Measurements from ENCODE around the gene ZMAT2. TPM values are rescaled to one million over a fixed set of nuclear protein-coding genes. Genes with fewer than 3 reads are reported as not detected.
"Not testable (repeated sequence)": the region's sequence is repeated elsewhere in the genome, so short reads cannot be mapped to it uniquely, and the experiment has no call there.

The ZMAT2 gene
- polyA plus RNA-seq, 3 donors from 2014 or later = 76.7 to 83.7 (median 78.3) TPM

DNA sequence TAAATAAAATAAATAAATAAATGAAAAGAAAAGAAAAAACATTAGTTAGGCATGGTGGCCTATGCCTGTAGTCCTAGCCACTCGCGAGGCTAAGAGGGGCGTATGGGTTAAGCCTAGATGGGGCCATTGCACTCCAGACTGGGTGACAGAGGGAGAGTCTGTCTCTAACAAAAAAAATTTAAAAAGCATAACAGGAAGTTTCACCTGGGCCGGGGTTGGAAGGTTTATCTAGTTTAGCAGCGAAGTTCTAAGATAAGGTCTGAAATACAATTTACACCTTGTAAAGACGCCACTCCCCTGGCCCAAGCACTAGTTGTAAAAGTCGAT is 18.0 kb downstream of the ZMAT2 start:
- DNase-seq = no peak
- no peaks in the 10 kb centered on the region for H3K36me3 Mint-ChIP-seq
- H3K27ac Mint-ChIP-seq = no peak overlapping the region
- peaks cover under 1 to 2% of the 10 kb centered on the region in 2 donors for H3K4me1 Mint-ChIP-seq
- no peaks in the 10 kb centered on the region for H3K9me3 Mint-ChIP-seq
- H3K27me3 Mint-ChIP-seq (ENCODE audit: low read depth in 3 of 3) = peaks cover 0 to 13% (median 6%) of the 10 kb centered on the region in 3 donors
- peak overlapping the region in 1 of 5 donors; percentile 31 for H3K4me3 Mint-ChIP-seq

- H3K9me3 Mint-ChIP-seq, H3K27ac Mint-ChIP-seq, H3K4me3 Mint-ChIP-seq, H3K36me3 Mint-ChIP-seq, H3K4me1 Mint-ChIP-seq, DNase-seq: not testable (repeated sequence)
- H3K27me3 Mint-ChIP-seq (ENCODE audit: low read depth in 3 of 3) = peaks cover 2 to 14% (median 12%) of the 10 kb centered on the region in 3 donors
Observed at GRCh38 chr5:140720738-140721137, 20.5 kb downstream of the ZMAT2 start.

DNA sequence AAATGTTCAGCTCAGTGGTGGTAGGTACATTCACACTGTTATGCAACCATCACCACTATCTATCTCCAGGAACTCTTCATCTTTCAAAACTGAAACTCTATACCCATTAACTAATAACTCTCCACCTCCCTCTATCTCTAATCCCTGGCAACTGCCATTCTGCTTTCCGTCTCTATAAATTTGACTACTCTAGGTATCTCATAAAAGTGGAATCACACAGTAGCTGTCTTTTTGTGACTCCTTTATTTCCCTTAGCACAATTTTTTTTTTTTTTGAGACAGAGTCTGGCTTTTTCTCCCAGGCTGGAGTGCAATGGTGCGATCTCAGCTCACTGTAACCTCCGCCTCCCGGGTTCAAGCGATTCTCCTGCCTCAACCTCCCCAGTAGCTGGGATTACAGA is 21.1 kb downstream of the ZMAT2 start:
- H3K4me3 Mint-ChIP-seq, H3K9me3 Mint-ChIP-seq, H3K27ac Mint-ChIP-seq, H3K36me3 Mint-ChIP-seq, DNase-seq: not testable (repeated sequence)
- H3K4me1 Mint-ChIP-seq = peaks cover 6 to 10% of the 10 kb centered on the region in 2 donors
- peaks cover 3 to 17% (median 16%) of the 10 kb centered on the region in 3 donors for H3K27me3 Mint-ChIP-seq (ENCODE audit: low read depth in 3 of 3)

- peak; percentile 52 to 70 (median 59) for DNase-seq
- H3K27ac Mint-ChIP-seq = peak overlapping the region in 2 of 6 donors; percentile 34 to 79
- no peaks in the 10 kb centered on the region for H3K9me3 Mint-ChIP-seq
- H3K4me1 Mint-ChIP-seq = peaks cover 6 to 13% of the 10 kb centered on the region in 2 donors
- H3K36me3 Mint-ChIP-seq = no peaks in the 10 kb centered on the region
- peaks cover 6 to 13% (median 12%) of the 10 kb centered on the region in 3 donors for H3K27me3 Mint-ChIP-seq (ENCODE audit: low read depth in 3 of 3)
- peak overlapping the region; percentile 56 to 80 (median 72) for H3K4me3 Mint-ChIP-seq
Observed at GRCh38 chr5:140725799-140726471, 25.7 kb downstream of the ZMAT2 start.

DNA sequence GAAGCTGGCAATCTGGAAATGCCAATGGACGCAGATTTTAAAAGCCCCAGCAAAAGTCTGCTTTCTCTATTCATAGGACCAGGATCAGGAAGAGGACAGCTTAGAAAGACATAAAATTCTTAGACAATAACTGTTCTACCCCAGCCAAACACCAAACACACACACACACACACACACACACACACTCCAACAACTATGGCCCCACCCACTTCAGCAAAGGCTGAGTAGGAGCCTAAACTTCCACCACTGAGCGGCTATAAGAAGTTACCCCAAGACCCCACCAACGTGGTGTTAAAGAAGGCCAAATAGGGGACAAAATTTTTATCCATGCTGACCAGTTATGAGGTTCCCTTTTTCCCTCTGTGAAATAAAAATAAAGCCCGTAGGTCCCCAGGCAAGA is 32.9 kb downstream of the ZMAT2 start:
- Mint-ChIP-seq H3K36me3 (no peaks in the 10 kb centered on the region), H3K4me3 (no peak overlapping the region), H3K27ac (no peak overlapping the region), H3K27me3 (ENCODE audit: low read depth in 3 of 3) (peaks cover 5 to 17% (median 9%) of the 10 kb centered on the region in 3 donors), H3K9me3 (peaks cover 0 to 6% (median under 1%) of the 10 kb centered on the region in 6 donors), H3K4me1 (no peaks in the 10 kb centered on the region)
- no peak for DNase-seq

DNA sequence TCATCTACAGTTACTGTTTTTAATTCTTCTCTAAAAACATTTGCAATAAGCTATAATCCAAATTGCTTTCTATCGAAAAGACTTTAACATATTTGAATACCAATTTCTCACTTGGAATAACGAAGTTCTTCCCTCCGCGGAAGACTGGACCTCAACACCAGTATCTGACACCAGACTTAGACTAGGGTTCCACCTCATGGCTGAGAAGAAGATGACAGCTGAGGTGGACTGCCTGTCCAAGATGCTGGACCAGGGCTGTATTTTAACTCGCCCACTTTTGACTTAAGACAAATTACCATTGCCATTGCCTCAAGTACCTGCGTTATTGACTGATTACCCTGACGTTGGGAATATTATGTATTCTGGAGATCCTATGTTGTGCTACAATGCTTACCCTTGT is 34.1 kb downstream of the ZMAT2 start:
- Mint-ChIP-seq H3K4me3 (no peak overlapping the region), H3K9me3 (peaks cover 0 to 6% (median 1%) of the 10 kb centered on the region in 6 donors), H3K36me3 (no peaks in the 10 kb centered on the region), H3K27me3 (ENCODE audit: low read depth in 3 of 3) (peaks cover 5 to 20% (median 10%) of the 10 kb centered on the region in 3 donors), H3K4me1 (no peaks in the 10 kb centered on the region), H3K27ac (no peak overlapping the region)
- DNase-seq = no peak

- H3K27ac Mint-ChIP-seq = no peak overlapping the region
- H3K4me3 Mint-ChIP-seq = no peak overlapping the region
- no peaks in the 10 kb centered on the region for H3K36me3 Mint-ChIP-seq
- peaks cover 4 to 19% (median 8%) of the 10 kb centered on the region in 3 donors for H3K27me3 Mint-ChIP-seq (ENCODE audit: low read depth in 3 of 3)
- H3K9me3 Mint-ChIP-seq = peaks cover 0 to 6% (median 3%) of the 10 kb centered on the region in 6 donors
- no peak for DNase-seq
- H3K4me1 Mint-ChIP-seq = no peaks in the 10 kb centered on the region
Observed at GRCh38 chr5:140737486-140737885, 37.2 kb downstream of the ZMAT2 start.

- no peak for DNase-seq
- Mint-ChIP-seq H3K4me1 (no peaks in the 10 kb centered on the region), H3K27ac (no peak overlapping the region), H3K9me3 (peaks cover 0 to 6% (median 5%) of the 10 kb centered on the region in 6 donors), H3K27me3 (ENCODE audit: low read depth in 3 of 3) (peaks cover 3 to 7% (median 6%) of the 10 kb centered on the region in 3 donors), H3K4me3 (no peak overlapping the region), H3K36me3 (no peaks in the 10 kb centered on the region)
Observed at GRCh38 chr5:140741967-140742366, 41.7 kb downstream of the ZMAT2 start.

GRCh38 chr5:140753561-140753960 is 53.3 kb downstream of the ZMAT2 start:
- no peaks in the 10 kb centered on the region for H3K4me1 Mint-ChIP-seq
- peaks cover 35 to 83% (median 53%) of the 10 kb centered on the region in 6 donors for H3K9me3 Mint-ChIP-seq
- no peak overlapping the region for H3K4me3 Mint-ChIP-seq
- H3K36me3 Mint-ChIP-seq = peaks cover 0 to 3% (median 0%) of the 10 kb centered on the region in 3 donors
- DNase-seq = no peak
- H3K27me3 Mint-ChIP-seq (ENCODE audit: low read depth in 3 of 3) = peaks cover 2 to 9% (median 5%) of the 10 kb centered on the region in 3 donors
- no peak overlapping the region for H3K27ac Mint-ChIP-seq

Other genes starting within 250 kb of the ZMAT2 start
- 10 to 100 TPM; 12.1 to 38.3 (median 15.4) TPM for gene EIF4EBP3, start 152.8 kb upstream of the ZMAT2 start, polyA plus RNA-seq
- gene SRA1, start 143.0 kb upstream of the ZMAT2 start, polyA plus RNA-seq = 10 to 100 TPM; 44.5 to 77.4 (median 55.7) TPM
- 1 to 10 TPM in 2 of 3 donors, under 1 TPM in 1; 0.94 to 3.5 (median 3.0) TPM for gene APBB3, start 135.8 kb upstream of the ZMAT2 start, polyA plus RNA-seq
- gene SLC35A4, start 135.6 kb upstream of the ZMAT2 start, polyA plus RNA-seq = 100 to 1,000 TPM in 2 of 3 donors, 10 to 100 TPM in 1; 73.3 to 134 (median 131) TPM
- 1 to 10 TPM; 3.6 to 5.7 (median 5.3) TPM for gene CD14, start 67.3 kb upstream of the ZMAT2 start, polyA plus RNA-seq
- 10 to 100 TPM in 1 of 3 donors, 1 to 10 TPM in 2; 7.6 to 11.0 (median 8.3) TPM for gene TMCO6, start 61.0 kb upstream of the ZMAT2 start, polyA plus RNA-seq
- 100 to 1,000 TPM; 135 to 252 (median 163) TPM for gene NDUFA2, start 52.8 kb upstream of the ZMAT2 start, polyA plus RNA-seq
- 100 to 1,000 TPM; 117 to 178 (median 120) TPM for gene IK, start 52.6 kb upstream of the ZMAT2 start, polyA plus RNA-seq
- 10 to 100 TPM; 11.0 to 20.2 (median 13.6) TPM for gene WDR55, start 35.5 kb upstream of the ZMAT2 start, polyA plus RNA-seq
- gene DND1, start 26.9 kb upstream of the ZMAT2 start, polyA plus RNA-seq = not detected
- gene HARS1, start 9.1 kb upstream of the ZMAT2 start, polyA plus RNA-seq = 10 to 100 TPM; 52.0 to 90.7 (median 79.5) TPM
- gene HARS2, start 9.0 kb upstream of the ZMAT2 start, polyA plus RNA-seq = 10 to 100 TPM; 13.2 to 37.7 (median 27.0) TPM
- not detected for gene PCDHA1, start 85.7 kb downstream of the ZMAT2 start, polyA plus RNA-seq
- gene PCDHA2, start 94.4 kb downstream of the ZMAT2 start, polyA plus RNA-seq = not detected
- not detected for gene PCDHA3, start 100.6 kb downstream of the ZMAT2 start, polyA plus RNA-seq
- not detected for gene PCDHA4, start 106.6 kb downstream of the ZMAT2 start, polyA plus RNA-seq
- not detected for gene PCDHA5, start 121.2 kb downstream of the ZMAT2 start, polyA plus RNA-seq
- not detected for gene PCDHA6, start 127.5 kb downstream of the ZMAT2 start, polyA plus RNA-seq
- gene PCDHA7, start 133.8 kb downstream of the ZMAT2 start, polyA plus RNA-seq = not detected
- gene PCDHA8, start 140.7 kb downstream of the ZMAT2 start, polyA plus RNA-seq = not detected
- gene PCDHA9, start 147.9 kb downstream of the ZMAT2 start, polyA plus RNA-seq = not detected
- gene PCDHA10, start 155.4 kb downstream of the ZMAT2 start, polyA plus RNA-seq = not detected
- gene PCDHA11, start 168.5 kb downstream of the ZMAT2 start, polyA plus RNA-seq = not detected
- not detected for gene PCDHA12, start 174.9 kb downstream of the ZMAT2 start, polyA plus RNA-seq
- not detected for gene PCDHA13, start 181.7 kb downstream of the ZMAT2 start, polyA plus RNA-seq
- not detected for gene PCDHAC1, start 225.9 kb downstream of the ZMAT2 start, polyA plus RNA-seq